ENCODE data around the gene CDHR5. TPM values are rescaled to one million over a fixed set of nuclear protein-coding genes. Genes with fewer than 3 reads are reported as not detected.

CDHR5 gene
- total RNA-seq, 1 donor from 2014 or later, result not detected

DNA sequence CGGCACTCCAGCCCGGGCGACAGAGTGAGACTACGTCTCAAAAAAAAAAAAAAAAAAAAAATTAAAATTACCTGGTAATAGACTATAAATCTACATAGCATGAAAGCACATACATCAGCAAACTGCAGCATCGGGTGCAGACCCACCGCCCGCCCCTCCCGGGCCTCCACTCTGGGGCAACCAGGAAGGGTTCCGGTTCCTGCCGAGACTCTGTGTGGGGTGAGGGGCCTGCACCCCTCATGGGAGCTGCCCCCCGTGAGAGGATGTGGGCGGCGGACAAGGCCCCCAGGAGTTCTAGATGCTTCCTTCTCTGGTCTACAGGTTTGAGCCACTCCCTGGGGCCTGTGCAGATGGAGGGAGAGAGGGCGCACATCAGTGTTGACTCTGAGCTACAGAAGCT lies 21.5 kb upstream of the CDHR5 start:
- no peak for DNase-seq (ENCODE audit: extremely low read depth, low read depth, low spot score)

DNA sequence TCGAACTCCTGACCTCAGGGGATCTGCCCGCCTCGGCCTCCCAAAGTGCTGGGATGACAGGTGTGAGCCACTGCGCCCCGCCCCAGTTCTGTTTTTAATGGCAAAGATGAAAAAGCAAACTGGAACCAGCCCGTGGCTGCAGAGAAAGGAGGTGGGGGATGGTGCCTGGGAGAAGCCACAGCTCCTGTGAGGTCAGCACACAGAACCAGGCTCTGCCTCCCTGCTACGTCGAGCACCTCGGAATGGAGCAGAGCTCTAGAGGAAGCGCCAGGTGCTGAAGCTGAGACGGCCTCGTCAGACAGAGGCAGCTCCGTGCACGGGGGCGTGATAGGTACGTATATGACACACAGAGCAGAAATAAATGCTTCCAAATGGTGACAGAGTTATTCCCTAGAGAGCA lies 20.8 kb upstream of the CDHR5 start:
- DNase-seq (ENCODE audit: extremely low read depth, low read depth, low spot score), result no peak

DNA sequence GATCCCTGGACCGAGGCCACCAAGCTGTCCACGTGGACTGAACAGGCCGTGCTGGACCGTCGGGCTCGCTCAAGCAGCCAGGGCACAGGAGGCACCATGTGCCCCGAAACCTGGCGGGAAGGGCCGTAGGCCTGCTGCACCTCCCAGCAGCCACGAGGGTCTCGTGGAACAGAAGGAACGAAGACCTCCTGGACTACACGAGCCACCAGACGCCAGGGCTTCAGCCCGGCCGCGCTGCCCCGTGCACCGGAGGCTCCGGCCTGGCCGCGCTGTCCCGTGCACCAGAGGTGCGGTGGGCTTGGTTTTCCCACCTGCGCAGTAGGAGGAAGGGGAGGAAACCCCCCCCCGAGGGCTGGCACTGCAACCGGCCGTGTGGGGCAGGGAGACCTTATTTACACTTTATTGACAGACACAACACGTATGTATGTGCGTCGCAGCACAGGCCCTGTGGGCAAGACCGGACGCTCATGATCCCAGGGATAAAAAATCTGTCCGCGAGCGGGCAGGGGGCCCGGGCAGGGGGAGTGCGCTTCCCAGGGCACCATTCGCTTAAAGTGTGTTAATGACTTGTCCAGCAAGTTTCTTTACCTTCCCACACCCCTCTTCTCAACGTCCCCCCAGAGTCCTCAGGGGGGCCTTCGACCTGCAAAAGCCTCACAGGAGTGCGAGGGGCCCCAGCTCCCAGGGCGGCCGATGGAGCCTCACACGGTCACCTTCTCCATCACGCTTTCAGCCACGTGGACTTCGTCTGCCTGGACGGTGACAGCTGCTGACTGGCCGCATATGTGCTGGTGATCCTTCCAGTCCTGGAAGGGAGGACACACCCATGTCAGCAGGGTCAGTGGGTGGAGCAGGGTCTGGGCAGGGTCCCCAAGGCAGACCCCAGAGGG lies 19.3 kb upstream of the CDHR5 start:
- no peak for DNase-seq (ENCODE audit: extremely low read depth, low read depth, low spot score)

DNA sequence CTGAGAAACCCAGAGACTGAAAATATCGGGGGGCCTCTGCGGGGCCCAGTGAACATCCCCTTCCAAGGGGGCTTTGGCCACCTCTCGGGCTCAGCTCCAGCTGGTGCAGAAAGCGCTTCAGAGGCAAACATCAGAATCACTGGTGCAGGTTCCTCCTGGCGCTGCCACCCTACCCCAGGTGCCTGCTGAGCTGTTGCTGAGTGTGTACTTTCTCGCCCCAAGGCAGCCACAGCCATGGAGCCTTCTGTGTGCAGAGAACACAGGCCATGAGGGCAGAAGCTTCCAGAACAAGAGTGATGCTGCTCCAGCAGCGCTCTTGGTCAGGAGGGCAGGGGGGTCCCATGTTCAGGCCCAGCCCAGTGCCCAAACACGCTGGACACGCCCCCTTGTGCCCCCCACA lies 18.6 kb upstream of the CDHR5 start:
- no peak for DNase-seq (ENCODE audit: extremely low read depth, low read depth, low spot score)

DNA sequence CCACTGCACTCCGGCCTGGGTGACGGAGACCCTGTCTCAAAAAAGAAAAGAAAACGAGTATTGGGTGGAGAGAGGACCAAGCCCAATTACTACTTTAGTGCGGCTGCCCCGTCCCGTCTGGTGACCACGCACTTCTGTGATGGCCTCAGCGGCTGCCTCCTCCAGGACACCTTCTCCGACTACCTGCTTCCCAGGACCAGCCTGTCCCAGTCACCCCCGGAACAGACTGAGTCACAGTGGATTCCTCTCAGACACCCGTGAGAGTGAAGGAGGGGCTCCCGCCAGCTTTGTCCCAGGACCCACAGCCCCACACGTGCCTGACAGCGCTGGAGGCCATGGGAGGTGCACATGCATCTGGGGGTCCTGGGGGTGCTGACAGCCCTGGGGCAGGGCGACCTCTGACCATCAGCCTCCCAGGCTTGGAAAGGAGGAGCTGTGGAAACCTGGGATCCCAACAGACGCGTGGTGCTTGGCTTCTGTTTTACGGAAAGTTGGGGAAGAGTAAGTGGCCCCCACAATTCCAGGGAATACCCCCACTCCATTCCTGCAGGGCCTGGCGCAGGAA lies 17.1 kb upstream of the CDHR5 start:
- DNase-seq (ENCODE audit: extremely low read depth, low read depth, low spot score), result no peak

DNA sequence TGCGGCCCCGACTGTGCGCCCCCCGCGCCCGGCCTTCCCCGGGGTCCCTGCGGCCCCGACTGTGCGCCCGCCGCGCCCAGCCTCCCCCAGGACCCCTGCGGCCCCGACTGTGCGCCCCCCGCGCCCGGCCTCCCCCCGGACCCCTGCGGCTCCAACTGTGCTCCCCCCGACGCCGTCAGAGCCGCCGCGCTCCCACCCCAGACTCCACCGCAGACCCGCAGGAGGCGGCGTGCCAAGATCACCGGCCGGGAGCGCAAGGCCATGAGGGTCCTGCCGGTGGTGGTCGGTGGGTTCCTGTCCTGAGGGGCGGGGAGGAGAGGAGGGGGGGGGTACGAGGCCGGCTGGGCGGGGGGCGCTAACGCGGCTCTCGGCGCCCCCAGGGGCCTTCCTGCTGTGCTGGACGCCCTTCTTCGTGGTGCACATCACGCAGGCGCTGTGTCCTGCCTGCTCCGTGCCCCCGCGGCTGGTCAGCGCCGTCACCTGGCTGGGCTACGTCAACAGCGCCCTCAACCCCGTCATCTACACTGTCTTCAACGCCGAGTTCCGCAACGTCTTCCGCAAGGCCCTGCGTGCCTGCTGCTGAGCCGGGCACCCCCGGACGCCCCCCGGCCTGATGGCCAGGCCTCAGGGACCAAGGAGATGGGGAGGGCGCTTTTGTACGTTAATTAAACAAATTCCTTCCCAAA lies 15.4 kb upstream of the CDHR5 start:
- no peak for DNase-seq (ENCODE audit: extremely low read depth, low read depth, low spot score)

DNA sequence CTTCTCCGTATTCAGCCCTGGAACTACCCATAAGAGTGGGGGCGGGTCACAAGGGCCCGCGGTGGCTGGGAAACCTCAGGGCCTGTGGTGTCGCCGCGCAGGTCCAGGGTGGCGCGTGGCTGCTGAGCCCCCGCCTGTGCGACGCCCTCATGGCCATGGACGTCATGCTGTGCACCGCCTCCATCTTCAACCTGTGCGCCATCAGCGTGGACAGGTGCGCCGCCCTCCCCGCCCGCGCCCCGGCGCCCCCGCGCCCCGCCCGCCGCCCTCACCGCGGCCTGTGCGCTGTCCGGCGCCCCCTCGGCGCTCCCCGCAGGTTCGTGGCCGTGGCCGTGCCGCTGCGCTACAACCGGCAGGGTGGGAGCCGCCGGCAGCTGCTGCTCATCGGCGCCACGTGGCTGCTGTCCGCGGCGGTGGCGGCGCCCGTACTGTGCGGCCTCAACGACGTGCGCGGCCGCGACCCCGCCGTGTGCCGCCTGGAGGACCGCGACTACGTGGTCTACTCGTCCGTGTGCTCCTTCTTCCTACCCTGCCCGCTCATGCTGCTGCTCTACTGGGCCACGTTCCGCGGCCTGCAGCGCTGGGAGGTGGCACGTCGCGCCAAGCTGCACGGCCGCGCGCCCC lies 14.7 kb upstream of the CDHR5 start:
- no peak for DNase-seq (ENCODE audit: extremely low read depth, low read depth, low spot score)

DNA sequence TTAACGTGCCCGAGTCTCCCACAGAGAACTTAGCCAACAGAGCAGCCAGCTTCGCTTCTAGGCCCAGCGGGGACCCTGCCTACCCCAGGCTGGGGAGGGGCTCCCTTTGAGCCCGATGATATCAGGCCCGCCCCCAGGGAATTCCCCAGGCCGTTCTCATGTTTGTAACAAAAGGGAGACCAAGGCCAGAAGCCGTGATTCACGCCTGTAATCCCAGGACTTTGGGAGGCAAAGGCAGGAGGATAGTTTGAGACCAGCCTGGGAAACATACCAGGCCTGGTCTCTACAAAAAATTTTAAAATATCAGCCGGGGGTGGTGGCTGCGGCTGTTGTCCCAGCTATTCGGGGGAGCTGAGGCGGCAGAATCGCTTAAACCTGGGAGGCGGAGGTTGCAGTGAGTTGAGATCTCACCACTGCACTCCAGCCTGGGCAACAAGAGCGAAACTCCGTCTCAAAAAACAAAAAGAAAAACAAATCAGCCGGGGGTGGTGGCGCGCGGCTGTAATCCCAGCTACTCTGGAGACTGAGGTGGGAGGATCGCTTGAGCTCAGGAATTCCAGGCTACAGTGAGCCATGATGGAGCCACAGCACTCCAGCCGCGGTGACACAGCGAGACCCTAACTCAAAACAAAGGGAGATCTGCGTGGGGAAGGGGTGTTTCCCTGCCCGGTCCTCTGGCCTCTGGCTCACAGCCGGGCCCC lies 14.0 kb upstream of the CDHR5 start:
- no peak for DNase-seq (ENCODE audit: extremely low read depth, low read depth, low spot score)

DNA sequence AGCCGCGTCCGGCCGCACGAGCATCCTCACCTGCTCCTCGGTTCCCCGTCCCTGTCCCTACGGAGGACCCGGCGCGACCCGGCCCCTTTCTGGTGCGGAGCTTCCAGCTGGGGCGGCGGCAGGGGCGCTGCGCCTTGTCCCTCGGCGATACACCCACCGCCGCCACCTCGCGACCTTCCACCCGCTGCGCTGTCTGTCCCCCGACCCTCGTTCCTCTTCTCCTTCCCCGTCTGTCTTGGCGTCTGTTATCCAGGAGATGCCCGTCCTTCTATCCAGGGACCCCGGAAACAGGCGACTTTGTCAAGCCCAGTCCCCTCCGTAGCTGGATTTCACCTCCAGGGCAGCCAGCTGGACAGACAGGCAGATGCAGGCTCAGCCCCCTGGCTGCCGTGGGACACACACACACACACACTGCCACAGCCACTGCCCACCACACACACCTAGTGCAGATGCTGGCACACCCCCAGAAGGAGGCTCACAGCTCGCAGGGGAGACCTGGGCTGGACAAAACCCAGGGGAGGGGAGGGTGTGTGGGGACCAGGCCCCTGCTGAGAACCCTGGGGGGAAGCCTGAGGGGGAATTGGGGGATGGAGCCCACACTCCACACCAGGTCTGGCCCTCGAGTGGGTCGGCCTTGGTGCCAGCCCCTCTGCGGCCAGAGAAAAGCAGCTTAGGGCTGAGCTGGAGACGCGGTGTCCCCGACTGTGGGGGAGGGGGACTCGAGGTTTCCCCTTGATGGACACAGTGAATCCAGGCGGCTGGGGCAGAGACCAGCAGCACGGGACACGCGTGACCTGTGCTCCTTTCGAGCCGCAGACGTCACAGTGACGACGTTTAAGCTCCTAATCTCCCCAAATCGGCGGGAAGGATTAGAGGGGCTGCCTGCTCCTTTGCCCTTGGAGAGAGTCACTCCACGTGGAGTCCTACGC lies 13.1 kb upstream of the CDHR5 start:
- DNase-seq (ENCODE audit: extremely low read depth, low read depth, low spot score), result no peak

DNA sequence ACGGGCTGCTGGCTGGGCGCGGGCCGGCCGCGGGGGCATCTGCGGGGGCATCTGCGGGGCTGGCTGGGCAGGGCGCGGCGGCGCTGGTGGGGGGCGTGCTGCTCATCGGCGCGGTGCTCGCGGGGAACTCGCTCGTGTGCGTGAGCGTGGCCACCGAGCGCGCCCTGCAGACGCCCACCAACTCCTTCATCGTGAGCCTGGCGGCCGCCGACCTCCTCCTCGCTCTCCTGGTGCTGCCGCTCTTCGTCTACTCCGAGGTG lies 12.5 kb upstream of the CDHR5 start:
- DNase-seq (ENCODE audit: extremely low read depth, low read depth, low spot score), result no peak

DNA sequence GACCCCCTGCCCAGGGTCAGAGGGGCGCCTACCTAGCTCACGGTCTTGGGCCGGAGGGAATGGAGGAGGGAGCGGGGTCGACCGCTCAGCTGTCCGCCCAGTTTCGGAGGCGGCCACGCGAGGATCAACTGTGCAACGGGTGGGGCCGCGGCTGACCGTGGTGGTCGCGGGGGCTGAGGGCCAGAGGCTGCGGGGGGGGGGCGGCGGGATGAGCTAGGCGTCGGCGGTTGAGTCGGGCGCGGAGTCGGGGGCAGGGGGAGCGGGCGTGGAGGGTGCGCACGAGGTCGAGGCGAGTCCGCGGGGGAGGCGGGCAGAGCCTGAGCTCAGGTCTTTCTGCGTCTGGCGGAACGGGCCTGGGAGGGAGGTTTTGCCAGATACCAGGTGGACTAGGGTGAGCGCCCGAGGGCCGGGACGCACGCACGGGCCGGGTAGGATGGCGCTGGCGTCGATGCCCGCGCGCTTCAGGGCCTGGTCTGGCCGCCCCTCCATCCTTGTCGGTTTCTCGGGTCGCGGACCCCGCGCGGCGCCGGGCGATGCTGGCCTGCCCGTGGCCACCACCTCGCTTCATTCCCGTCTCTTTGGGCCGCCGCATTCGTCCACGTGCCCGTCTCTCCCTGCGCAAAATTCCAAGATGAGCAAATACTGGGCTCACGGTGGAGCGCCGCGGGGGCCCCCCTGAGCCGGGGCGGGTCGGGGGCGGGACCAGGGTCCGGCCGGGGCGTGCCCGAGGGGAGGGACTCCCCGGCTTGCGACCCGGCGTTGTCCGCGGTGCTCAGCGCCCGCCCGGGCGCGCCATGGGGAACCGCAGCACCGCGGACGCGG lies 12.0 kb upstream of the CDHR5 start, which contains the start of gene DRD4:
Gene DRD4 (plus strand): TSS at position 759 of the 822 bp plus-strand sequence. CDS start 36 bp downstream, at position 795.
- no peak for DNase-seq (ENCODE audit: extremely low read depth, low read depth, low spot score)

DNA sequence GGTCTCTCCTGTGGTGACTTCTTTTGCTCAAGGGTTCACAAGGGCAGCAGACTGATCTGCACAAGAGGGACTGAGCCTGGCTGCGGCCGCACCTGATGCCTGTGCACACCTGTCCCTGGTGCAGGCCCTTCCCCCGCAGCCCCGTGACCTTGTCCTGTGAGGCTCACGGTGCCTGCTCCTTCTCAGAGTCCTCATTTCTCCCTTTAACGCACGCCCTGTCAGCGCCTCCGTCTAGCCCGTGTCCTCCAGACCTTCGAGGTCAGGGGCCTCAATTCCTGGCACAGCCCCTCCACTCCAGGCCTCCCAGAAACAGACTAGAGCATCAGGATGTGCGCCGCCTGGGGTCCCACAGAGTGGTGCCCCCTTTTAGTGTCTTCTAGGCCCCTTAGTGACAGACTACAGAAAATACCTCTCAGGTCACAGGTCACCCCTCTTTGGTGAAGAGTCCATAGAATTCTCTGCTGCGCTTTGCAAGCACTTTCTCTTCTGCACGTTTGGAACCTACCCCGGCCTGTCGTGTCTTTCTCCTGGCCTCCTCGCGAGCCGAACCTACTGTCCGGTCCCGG lies 11.3 kb upstream of the CDHR5 start:
- DNase-seq (ENCODE audit: extremely low read depth, low read depth, low spot score), result no peak

DNA sequence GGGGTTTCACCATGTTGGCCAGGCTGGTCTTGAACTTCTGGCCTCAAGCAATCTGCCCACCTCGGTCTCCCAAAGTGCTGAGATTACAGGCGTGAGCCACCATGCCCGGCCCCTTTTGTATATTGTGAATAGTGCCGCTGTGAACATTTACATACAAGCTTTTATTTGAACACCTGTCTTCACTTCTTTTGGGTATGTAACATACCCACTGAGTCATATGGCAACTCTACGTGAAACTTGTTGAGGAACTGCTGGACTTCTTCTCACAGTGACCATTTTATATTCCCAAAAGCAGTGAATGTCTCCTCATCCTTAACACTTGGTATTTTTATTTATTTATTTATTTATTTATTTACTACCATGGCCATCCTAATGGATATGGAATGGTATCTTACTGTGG lies 6.1 kb upstream of the CDHR5 start:
- no peak for DNase-seq (ENCODE audit: extremely low read depth, low read depth, low spot score)

DNA sequence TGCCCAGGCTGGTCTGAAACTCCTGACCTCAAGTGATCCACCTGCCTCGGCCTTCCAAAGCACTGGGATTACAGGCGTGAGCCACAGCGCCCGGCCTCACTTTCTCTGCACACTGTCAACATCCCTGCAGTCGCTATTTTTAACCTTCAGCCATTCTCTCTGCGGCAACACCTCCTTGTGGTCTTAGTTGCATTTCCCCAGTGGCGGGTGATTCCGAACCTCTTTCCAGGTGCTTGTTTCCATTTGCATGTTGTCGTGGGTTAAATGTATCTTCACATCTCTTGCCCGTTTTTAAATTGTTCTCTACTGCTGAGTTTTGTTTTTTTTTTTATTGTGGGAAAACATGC lies 4.5 kb upstream of the CDHR5 start:
- no peak for DNase-seq (ENCODE audit: extremely low read depth, low read depth, low spot score)

DNA sequence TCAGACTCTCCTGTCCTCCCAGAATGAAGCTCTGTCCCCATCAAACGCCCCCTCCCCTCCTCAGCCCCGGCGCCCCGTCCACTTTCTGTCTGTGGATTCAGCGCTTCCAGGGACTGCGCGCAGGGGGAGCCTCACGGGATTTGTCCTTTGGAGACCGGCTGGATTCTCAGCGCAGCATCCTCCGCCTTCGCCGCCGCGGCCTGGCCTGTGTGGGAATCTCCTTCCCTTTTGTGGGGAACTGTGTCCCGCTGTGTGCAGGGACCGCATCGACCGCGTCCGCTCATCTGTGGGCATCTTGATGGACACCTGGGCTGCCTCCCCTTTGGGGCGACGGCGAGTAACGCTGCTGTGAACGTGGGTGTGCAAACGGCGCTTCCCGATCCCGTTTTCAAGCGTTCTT lies 3.3 kb upstream of the CDHR5 start:
- DNase-seq (ENCODE audit: extremely low read depth, low read depth, low spot score), result no peak

DNA sequence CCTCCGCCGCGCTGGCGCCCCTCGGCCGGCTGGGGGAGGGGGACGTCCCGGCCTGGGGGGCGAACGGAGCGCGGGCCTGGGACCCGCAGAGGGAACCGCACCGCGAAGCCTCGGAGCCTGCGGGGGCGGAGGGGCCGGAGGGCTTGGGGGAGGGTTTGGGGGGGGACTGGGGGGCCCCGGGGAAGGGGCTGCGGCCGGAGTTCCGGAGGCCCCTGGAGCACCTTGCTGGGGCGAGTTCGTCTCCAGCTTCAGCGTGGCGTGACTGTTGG lies 2.5 kb upstream of the CDHR5 start:
- no peak for DNase-seq (ENCODE audit: extremely low read depth, low read depth, low spot score)

DNA sequence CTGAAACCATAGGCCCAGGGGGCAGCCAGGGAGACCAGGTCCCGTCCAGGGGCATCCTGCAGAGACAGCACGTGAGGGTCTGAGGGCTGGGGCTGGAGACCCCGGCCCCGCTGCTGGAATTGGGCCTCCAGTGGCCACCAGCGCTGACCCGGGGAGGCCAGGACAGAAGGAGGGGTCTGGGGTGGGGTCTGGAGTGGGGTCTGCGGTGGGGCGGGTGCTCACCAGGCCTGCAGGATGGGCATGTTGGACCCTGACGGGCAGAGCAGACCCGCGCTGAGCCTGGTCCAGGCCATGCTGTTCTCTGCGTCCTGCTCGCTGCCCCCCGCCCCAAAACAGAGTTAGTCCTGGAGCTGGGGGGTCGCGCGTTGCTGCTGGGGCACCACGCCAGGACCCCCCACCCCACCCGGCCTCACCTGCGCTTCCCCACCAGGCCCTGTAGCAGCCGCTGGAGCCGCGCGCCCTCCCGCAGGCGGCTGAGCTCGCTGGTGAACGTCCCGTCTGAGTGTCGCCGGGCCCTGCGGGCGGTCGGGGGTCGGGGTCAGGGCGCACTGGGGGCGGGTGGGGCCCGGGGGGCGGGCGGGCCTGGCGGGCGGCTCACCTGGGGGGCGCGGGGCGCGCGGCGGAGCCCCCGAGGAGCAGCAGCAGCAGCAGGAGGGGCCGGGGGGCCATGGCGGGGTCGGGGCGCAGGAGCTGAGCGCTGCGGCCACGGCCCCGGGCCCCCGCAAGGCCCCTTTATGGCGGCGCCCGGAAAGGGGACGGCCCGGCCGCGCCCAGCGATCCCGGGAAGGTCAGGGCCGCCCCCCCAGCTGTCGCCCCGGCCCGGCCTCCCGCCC lies 1.9 kb upstream of the CDHR5 start, which contains the start of gene SCT:
Gene SCT (minus strand): TSS at position 707 of the 833 bp plus-strand sequence. CDS start 38 bp downstream, at position 669.
- DNase-seq (ENCODE audit: extremely low read depth, low read depth, low spot score), result no peak

DNA sequence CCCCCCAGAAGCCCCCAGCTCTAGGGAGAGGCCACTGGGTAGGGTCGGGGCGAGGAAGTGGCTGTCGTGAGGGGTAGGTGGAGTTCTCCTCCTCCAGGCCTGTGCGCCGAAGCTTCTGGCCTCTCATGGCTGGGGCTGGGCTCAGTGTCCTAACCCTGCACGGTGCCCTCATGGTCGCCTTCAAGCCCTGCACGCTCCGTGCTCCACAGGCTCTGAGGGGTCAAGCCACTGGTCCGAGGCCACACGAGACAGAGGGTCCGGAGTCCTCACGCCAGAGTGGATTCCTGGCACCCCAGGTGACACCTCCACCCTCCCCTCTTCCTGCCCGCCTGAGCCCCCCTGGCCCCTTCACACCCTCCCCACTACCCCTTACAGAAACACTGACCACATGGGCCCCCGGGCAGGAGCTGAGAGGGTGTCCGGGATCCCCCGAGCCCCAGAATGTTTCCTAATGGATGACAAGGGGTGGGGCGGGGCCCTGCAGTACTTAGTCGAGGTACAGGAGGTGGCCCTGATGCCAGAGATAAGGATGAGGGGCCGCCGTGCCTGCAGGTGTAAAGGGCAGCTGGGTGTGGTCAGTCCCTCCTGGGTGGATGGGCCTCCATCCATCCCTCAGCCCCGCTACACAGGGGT lies 997 bp upstream of the CDHR5 start:
- no peak for DNase-seq (ENCODE audit: extremely low read depth, low read depth, low spot score)
